ENCODE measurements around the gene CNPY1.
A peak's percentile ranks its signal among the peaks of the same experiment; 100 is the strongest.

Gene CNPY1

DNA sequence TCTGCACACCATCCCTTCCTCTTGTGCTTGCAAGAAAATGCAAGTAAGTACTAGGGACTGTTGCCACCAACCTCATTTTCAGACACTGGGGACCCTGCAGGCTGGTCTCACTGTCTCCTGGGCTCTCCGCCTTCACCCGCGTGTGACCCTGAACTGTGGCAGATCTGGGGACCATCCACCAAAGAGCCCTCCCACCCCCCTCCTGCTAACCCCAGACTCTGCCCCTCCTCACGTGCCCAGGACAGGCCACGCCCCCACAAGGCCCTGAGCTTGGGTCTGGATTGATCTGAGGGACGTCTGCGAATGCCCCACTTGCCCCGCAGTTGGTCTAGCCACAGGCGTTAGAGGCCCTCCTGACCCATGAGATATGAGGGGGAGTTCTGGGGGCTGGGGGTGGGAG, 8.1 kb downstream of the CNPY1 start:
- Histone ChIP-seq H3K79me2 (no peaks in the 10 kb centered on the region), H3K27me3 (ENCODE audit: control insufficient read depth, insufficient read depth, low read length) (no peaks in the 10 kb centered on the region), H3K9me3 (ENCODE audit: control insufficient read depth, low read length) (no peaks in the 10 kb centered on the region), H3K36me3 (ENCODE audit: control insufficient read depth, insufficient read depth, low read length) (no peaks in the 10 kb centered on the region), H2AFZ (no peak overlapping the region), H3K9ac (no peak overlapping the region), H3K4me2 (ENCODE audit: low read length) (no peak overlapping the region), H3K4me3 (ENCODE audit: low read depth, low read length) (no peak overlapping the region), H3K27ac (no peak overlapping the region), H3K4me1 (peaks cover 3% of the 10 kb centered on the region)
- TF ChIP-seq, protein P1, sequence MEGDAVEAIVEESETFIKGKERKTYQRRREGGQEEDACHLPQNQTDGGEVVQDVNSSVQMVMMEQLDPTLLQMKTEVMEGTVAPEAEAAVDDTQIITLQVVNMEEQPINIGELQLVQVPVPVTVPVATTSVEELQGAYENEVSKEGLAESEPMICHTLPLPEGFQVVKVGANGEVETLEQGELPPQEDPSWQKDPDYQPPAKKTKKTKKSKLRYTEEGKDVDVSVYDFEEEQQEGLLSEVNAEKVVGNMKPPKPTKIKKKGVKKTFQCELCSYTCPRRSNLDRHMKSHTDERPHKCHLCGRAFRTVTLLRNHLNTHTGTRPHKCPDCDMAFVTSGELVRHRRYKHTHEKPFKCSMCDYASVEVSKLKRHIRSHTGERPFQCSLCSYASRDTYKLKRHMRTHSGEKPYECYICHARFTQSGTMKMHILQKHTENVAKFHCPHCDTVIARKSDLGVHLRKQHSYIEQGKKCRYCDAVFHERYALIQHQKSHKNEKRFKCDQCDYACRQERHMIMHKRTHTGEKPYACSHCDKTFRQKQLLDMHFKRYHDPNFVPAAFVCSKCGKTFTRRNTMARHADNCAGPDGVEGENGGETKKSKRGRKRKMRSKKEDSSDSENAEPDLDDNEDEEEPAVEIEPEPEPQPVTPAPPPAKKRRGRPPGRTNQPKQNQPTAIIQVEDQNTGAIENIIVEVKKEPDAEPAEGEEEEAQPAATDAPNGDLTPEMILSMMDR (IDR thresholded peaks at IDR 0.05), result no peak

DNA sequence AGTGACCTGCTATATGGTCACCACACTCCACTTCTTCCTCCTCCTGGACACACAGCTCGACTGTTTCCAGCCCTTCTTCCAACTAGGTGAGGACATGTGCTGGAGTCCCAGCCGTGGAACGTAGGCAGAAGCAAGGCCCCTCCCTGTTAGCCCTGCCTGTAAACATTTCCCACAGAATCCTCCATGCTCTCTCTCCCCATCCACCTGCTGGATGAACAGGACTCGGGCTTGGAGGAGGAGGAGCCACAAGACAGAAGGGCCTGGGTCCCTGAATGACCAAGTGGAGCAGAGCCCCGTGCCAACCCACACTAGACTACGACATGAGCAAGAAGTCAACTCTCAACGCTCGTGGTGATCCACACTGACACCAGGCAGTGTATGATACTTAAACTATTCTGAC, 9.9 kb downstream of the CNPY1 start:
- Histone ChIP-seq H2AFZ (no peak overlapping the region), H3K36me3 (ENCODE audit: control insufficient read depth, insufficient read depth, low read length) (no peaks in the 10 kb centered on the region), H3K4me3 (ENCODE audit: low read depth, low read length) (no peak overlapping the region), H3K4me2 (ENCODE audit: low read length) (no peak overlapping the region), H3K9ac (no peak overlapping the region), H3K4me1 (peaks cover 7% of the 10 kb centered on the region), H3K27me3 (ENCODE audit: control insufficient read depth, insufficient read depth, low read length) (peaks cover 5% of the 10 kb centered on the region), H3K79me2 (no peaks in the 10 kb centered on the region), H3K9me3 (ENCODE audit: control insufficient read depth, low read length) (no peaks in the 10 kb centered on the region), H3K27ac (no peak overlapping the region)
- TF ChIP-seq, protein P1 (IDR thresholded peaks at IDR 0.05), result no peak

DNA sequence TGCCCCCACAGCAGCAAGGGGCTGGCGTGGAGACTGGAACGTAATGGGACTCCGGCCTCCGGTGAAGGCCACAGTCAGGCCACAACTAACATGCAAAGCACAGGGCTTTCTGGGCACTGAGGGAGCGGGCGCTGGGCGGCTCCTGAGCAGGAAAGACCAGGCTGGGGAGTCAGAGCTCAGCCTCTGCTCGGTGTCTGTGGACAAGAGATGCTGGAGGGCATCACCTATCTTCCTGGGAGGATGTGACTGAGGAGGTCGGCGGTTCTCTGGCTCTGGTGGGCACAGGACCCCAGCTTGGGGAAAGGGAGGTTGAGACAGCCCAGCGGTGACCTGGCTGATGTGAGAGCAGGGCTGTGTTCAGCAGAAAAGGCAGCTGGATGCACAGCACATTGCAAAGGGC, 11.7 kb downstream of the CNPY1 start:
- Histone ChIP-seq H2AFZ (no peak overlapping the region), H3K4me1 (peaks cover 7% of the 10 kb centered on the region), H3K4me3 (ENCODE audit: low read depth, low read length) (no peak overlapping the region), H3K4me2 (ENCODE audit: low read length) (no peak overlapping the region), H3K36me3 (ENCODE audit: control insufficient read depth, insufficient read depth, low read length) (no peaks in the 10 kb centered on the region), H3K9ac (no peak overlapping the region), H3K79me2 (no peaks in the 10 kb centered on the region), H3K9me3 (ENCODE audit: control insufficient read depth, low read length) (no peaks in the 10 kb centered on the region), H3K27me3 (ENCODE audit: control insufficient read depth, insufficient read depth, low read length) (peaks cover 5% of the 10 kb centered on the region), H3K27ac (no peak overlapping the region)
- TF ChIP-seq, protein P1 (IDR thresholded peaks at IDR 0.05), result no peak

DNA sequence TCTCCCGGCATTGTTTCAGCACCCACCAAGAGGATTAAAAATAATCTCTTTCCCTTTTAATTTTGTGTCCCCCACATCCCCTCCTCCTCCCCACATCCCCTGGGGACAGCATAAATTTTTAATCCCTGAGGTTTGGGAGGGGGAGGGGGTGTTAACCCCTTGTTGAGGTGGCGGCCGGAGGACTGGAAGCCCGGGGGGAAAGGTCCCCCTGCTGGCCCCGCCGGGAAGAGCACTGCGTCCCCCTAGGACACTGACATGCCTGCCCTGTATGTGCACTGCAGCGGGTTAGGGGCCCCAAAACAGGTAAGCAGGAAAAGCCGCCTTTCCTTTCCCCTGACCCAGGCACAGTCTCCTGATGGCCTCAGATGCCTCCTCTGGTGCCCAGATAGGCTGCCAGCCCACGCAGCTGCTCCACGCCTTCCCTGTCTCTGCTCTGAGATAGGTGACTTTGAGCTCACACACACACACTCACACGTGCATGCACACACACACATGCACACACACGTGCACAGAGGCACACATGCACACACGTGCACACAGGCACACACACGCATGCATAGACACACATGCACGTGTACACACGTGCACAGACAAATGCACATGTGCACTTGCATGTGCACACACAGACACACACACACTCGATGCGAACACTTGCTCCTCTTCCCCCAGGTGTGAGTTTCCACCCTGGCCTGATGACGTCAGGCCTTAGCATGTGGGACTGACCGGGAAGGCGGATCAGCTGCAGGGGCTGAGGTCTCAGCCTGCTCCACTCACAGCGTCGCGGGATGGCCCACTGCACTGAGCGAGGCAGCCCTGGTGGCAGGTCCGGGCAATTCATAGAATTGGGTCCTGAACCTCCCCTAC, 12.3 kb downstream of the CNPY1 start:
- Histone ChIP-seq H2AFZ (no peak overlapping the region), H3K4me3 (ENCODE audit: low read depth, low read length) (no peak overlapping the region), H3K36me3 (ENCODE audit: control insufficient read depth, insufficient read depth, low read length) (no peaks in the 10 kb centered on the region), H3K9ac (no peak overlapping the region), H3K4me2 (ENCODE audit: low read length) (no peak overlapping the region), H3K79me2 (no peaks in the 10 kb centered on the region), H3K27me3 (ENCODE audit: control insufficient read depth, insufficient read depth, low read length) (peaks cover 5% of the 10 kb centered on the region), H3K27ac (no peak overlapping the region), H3K9me3 (ENCODE audit: control insufficient read depth, low read length) (no peaks in the 10 kb centered on the region), H3K4me1 (peaks cover 7% of the 10 kb centered on the region)
- TF ChIP-seq, protein P1 (IDR thresholded peaks at IDR 0.05), result peak; percentile 26

All from parathyroid adenoma (tissue), 2 donors.